Posterior cingulate gyrus (tissue), 11 donors: ENCODE data around the gene ACSL6.
A peak's percentile ranks its signal among the peaks of the same experiment; 100 is the strongest.

ENCODE experiments used
- DNase-seq, 10 donors: peaks; one replicate each; pipeline versions ENCODE4 v3.0.0 to v3.0.0-alpha.2; 2020 to 2021; ENCODE audit warnings: mixed read lengths in 3 of 10
- intact Hi-C: fragments of 100-400 bp; cut with DNase I; formaldehyde crosslinking; loops from one replicate; pipeline ENCODE4 v1.15.1; 2023

The ACSL6 gene

GRCh38 chr5:132049559-132049958 lies 38.1 kb upstream of the ACSL6 start:
- intact Hi-C loops, result no loop called here
- peak in 1 of 10 donors; percentile 45 for DNase-seq

- no peak for DNase-seq
- intact Hi-C loops, result no loop called here
Observed at GRCh38 chr5:132049093-132049492, 37.6 kb upstream of the ACSL6 start.

- intact Hi-C loops, result no loop called here
- peak in 1 of 10 donors; percentile 48 for DNase-seq
Observed at GRCh38 chr5:132046880-132047299, 35.4 kb upstream of the ACSL6 start.

GRCh38 chr5:132044207-132044606 lies 32.7 kb upstream of the ACSL6 start:
- DNase-seq, result peak in 2 of 10 donors; percentile 54 to 57
- intact Hi-C loops, result no loop called here

- DNase-seq, result no peak
- intact Hi-C loops, result no loop called here
Observed at GRCh38 chr5:132037353-132037752, 25.9 kb upstream of the ACSL6 start.

GRCh38 chr5:132033122-132033521 lies 21.7 kb upstream of the ACSL6 start:
- intact Hi-C loops, result no loop called here
- no peak for DNase-seq

- intact Hi-C loops, result no loop called here
- no peak for DNase-seq
Observed at GRCh38 chr5:132032196-132032595, 20.7 kb upstream of the ACSL6 start.

GRCh38 chr5:132030610-132031009 lies 19.2 kb upstream of the ACSL6 start:
- intact Hi-C loops, result no loop called here
- DNase-seq, result no peak

GRCh38 chr5:132029609-132030330 lies 18.3 kb upstream of the ACSL6 start:
- no peak for DNase-seq
- intact Hi-C loops, result no loop called here

- intact Hi-C loops, result no loop called here
- DNase-seq, result peak in 1 of 10 donors; percentile 27
Observed at GRCh38 chr5:132027027-132027426, 15.6 kb upstream of the ACSL6 start.

- DNase-seq, result peak in 1 of 10 donors; percentile 62
- intact Hi-C loops, result no loop called here
Observed at GRCh38 chr5:132026516-132027008, 15.1 kb upstream of the ACSL6 start.

GRCh38 chr5:132025403-132025971 lies 14.0 kb upstream of the ACSL6 start:
- no peak for DNase-seq

GRCh38 chr5:132024789-132025402 lies 13.4 kb upstream of the ACSL6 start:
- intact Hi-C loops, result no loop called here
- DNase-seq, result no peak

More at GRCh38 chr5:132025403-132025971, 14.0 kb upstream of the ACSL6 start:
- intact Hi-C loops, result no loop called here

- intact Hi-C loops, result no loop called here
Observed at GRCh38 chr5:132024117-132024435, 12.6 kb upstream of the ACSL6 start.

GRCh38 chr5:132023258-132024116 lies 12.0 kb upstream of the ACSL6 start:
- peak in 1 of 10 donors; percentile 27 for DNase-seq
- intact Hi-C loops, result no loop called here

More at GRCh38 chr5:132024117-132024435, 12.6 kb upstream of the ACSL6 start:
- DNase-seq, result peak in 1 of 10 donors; percentile 53

- intact Hi-C loops, result no loop called here
- DNase-seq, result peak in 2 of 10 donors; percentile 33 to 67
Observed at GRCh38 chr5:132022737-132023136, 11.3 kb upstream of the ACSL6 start.

GRCh38 chr5:132021654-132022053 lies 10.2 kb upstream of the ACSL6 start:
- intact Hi-C loops, result no loop called here
- no peak for DNase-seq

GRCh38 chr5:132020568-132021339 lies 9.3 kb upstream of the ACSL6 start:
- intact Hi-C loops, result no loop called here
- DNase-seq, result peak in 1 of 10 donors; percentile 28

GRCh38 chr5:132019857-132020555 lies 8.5 kb upstream of the ACSL6 start:
- intact Hi-C loops, result no loop called here
- peak in 1 of 10 donors; percentile 48 for DNase-seq
